GM18870 (cell line): ENCODE measurements around the gene SLC8A2.
"Not testable (repeated sequence)": the region's sequence is repeated elsewhere in the genome, so short reads cannot be mapped to it uniquely, and the experiment has no call there.

Experiments
- ATAC-seq: cut with Tn5 transposase; IDR thresholded peaks from one replicate; pipeline ENCODE4 v1.9.1; 2021; ENCODE audit warnings: moderate library complexity; ENCODE audit not compliant: unreplicated experiment

Gene SLC8A2

DNA sequence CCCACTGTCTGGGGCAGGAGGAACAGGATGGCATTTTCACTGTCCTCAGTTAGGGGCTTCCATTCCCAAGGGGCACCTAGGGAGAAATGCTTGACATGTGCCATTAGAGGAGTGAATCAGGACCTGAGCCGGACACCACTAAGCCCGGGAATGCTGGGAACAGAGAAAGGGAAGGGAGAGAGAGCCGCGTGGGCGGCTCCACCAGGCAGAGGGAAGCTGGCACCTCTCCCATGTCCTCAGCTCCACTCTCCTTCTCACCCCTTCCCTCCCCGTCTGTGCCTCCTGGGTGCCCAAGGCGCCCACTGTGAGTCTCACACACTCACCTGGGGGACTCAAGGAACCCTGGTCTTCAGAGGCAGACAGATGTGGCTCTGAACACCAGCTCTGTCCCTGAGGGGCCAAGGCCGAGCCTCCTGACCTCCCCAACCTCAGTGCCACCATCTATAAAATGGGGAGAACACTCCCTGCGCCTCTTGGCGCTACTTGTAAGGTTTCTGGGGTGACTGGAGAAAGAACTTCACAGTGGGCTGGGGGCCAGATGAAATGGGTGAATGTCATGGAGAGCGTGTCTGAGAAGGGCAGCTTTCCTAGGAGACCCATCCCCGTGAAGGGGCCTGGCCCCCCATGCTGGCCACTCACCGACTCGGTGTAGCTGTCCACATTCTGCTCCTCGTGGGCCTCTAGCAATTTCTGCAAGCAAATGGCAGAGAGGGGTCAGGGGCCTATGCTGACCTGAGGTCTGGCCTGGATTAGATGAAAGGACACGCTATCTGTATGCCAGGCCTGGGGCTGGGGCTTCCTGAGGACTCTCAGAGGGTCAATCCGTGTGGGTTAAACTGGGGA lies 17.6 kb upstream of the SLC8A2 start:
- ATAC-seq = no peak

DNA sequence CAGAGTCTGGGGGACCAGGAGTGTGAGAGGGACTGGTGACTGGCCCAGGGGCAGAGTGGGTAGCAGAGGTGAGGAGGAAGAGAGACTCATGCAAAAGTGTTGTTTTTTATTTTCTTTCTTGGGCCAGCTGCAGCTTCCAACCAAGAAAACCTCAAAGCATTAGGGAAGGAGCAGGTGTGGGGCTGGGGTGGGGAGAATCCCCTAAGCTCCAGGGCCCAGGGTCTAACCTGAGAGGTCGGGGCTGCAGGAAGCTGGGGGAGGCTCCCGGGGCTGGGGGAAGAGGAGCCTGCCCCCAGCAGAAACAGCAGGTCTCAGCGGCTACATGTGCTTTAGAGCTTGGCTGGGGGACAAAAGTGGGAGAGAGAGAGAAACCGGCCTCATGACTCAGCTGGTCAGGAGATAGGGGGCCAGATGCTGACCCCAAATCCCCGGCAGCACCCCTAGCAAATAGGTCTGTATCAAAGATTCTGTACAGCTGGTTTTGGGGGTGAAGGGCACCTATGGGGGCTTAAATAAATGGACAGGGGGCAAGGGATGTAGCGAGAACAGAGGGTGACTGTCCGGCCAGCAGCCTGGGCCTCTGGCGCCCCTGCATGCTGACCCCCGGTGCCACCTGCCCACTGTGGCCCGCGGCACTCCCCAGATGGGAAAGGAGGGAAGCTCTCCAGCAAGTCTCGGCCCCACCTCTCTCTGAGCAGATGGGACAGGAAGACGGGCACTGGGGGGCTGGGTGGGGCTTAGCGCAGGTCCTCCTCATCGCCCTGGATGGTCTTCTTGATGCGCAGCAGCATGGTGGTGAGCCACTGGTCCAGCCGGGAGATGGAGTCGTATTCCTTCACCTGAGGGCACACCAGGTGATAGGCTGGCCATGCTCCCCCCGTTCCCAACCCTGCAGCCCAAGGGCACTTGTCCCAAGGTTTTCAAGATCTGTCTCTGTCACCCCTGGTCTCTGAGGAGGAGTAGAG lies 16.1 kb upstream of the SLC8A2 start:
- ATAC-seq = no peak

DNA sequence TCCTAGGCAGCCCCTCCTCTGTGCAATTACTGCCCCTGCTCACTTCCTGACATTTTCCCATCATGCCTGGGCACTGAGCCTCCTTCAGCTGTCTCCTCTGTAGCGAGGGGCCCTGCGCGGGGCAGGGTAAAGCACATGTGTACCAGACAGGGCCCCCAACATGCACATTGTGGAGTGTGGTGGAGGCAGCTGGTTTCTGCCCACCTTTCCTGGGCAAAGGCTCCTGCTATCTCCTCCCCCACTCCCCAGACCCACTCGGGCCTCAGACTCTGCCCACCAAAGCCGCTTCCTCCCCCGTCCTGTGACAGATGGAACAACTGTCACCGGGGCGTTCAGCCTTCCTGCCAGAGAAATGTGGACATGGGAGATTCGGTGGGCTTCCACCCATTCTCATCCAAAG lies 15.2 kb upstream of the SLC8A2 start:
- no peak for ATAC-seq

DNA sequence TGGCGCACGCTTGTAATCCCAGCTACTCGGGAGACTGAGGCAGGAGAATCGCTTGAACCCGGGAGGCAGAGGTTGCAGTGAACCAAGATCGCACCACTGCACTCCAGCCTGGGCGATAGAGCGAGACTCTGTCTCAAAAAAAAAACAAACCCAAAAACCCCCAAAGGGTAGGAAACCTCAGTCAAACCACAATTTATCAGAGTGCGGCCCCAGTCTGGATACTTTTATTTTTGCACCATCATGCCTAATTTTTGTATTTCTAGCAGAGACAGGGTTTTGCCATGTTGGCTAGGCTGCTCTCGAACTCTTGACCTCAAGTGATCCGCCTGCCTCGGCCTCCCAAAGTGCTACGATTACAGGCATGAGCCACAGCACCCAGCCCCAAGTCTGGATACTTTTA lies 14.5 kb upstream of the SLC8A2 start:
- not testable (repeated sequence) for ATAC-seq

DNA sequence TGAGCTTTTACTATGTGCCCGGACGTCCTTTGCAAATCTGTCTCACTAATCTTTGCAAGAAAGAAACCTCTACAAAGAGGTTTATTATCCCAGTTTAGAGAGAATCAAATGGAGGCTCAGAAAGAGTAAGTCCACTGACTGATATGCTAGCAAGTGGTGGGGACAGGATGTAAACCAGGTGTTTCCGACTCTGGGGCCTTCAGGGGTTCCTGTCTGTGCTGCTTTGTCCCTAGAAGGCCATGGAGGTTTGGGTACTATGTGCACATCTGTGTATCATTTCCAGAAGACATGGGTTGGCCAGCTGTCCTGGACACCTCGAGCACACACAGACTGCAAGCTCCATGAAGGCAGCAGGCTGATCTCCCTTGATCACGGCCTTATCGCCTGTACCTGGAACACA lies 13.5 kb upstream of the SLC8A2 start:
- no peak for ATAC-seq

DNA sequence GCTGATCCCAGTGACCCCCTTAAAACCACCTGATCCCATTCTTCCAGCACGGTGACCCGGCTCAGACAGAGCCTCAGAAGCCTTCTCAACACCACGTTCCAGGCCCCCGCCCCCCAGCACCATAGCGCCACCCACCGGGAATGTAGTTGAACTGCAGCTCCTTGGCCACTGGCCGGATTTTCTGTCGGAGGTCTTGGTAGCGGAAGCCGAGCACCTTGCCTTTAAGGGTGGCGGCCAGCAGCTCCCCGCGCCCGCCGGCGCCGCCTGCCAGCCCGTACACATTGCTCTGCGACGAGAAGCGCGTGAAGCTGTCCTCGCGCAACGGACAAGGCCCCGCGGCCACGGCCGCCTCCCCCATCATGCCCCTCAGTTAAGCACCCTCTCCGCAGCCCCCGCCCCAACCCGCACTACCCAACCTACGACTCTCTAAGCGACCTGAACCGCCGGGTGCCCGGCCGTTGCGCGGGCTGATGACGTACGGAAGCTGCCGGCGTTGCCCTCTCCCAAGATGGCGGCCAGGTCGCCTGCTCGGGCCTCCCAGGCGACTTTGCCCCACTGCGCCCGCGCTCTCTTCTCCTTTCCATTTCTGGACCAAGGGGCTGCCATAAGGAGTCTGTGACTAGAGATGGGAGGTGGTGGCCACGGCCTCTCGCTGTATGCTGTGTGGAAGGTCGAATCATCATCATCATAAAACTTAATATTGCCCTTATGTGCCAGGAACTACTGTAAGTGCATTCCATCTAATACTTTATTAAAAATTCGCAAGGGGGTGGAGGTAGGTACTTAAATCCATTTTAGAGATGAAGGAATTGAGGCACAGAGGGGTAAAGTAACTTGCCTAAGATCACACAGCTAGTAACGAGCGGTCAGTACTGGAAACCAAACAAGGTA lies 12.4 kb upstream of the SLC8A2 start, which contains the start of gene KPTN:
Gene KPTN (minus strand): TSS at position 420 of the 891 bp plus-strand sequence. CDS start 59 bp downstream, at position 361.
- ATAC-seq = no peak

DNA sequence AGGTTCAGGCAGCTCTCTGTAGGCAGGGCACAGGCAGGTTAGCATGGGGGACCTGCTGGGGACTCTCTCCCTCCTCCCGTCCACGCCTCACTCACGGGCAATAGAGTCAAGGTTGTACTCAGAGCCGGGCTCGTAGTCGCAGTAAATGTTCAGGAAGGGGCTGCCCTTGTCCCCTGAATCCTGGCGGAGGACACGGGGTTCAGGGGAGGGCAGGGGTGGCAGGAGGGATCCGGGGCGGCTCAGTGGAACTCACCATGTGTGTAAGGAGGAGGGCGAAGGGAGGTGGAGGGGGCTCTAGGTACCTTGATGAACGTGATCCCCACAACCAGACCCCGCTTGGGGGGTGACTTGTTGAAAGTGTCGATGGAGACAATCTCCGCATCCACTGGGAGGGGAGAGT lies 11.5 kb upstream of the SLC8A2 start:
- ATAC-seq = no peak

DNA sequence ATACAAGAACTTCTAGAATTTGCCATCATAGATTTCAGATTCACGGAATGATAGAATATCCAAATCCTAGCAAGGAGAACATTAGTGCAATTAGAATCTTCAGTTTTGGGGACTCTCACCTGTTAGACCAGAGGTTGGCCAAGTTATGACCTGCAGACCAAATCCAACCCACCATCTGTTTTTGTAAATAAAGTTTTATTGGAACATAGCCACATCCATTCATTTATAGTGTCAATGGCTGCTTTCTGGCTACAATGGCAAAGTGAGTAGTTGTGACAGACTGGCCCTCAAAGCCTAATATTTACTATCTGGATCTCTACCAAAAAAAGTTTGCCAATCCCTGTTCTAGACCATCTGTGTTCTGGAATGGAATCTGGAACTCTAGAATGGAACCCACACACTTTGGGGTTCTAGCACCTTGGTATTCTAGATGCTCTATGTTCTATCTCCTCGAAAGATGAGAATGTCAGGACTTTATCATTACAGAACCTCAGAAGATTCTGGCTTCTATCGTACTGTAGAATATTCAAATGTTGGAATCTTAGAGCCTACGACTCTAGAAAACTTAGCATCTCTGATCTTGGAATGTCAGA lies 9.9 kb upstream of the SLC8A2 start:
- ATAC-seq = no peak

DNA sequence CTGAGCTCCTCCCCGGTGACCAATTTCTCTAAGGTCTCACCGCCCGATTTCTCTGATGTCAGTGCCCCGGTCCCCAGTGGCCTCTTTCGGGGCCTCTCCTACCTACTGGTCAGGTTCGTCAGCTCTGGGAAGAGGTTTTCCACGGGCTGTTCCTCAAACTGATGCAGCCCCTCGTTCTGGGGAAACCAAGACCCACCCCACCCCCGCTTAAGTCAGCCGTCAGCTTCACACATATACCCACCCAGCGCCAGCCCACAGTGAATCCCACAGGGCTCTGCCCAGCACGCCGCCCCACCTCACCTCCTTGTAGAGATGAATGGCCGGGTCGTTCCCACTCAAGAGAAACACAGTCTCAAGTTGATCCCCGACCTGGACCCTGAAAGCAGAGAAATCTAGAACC lies 9.0 kb upstream of the SLC8A2 start:
- no peak for ATAC-seq

DNA sequence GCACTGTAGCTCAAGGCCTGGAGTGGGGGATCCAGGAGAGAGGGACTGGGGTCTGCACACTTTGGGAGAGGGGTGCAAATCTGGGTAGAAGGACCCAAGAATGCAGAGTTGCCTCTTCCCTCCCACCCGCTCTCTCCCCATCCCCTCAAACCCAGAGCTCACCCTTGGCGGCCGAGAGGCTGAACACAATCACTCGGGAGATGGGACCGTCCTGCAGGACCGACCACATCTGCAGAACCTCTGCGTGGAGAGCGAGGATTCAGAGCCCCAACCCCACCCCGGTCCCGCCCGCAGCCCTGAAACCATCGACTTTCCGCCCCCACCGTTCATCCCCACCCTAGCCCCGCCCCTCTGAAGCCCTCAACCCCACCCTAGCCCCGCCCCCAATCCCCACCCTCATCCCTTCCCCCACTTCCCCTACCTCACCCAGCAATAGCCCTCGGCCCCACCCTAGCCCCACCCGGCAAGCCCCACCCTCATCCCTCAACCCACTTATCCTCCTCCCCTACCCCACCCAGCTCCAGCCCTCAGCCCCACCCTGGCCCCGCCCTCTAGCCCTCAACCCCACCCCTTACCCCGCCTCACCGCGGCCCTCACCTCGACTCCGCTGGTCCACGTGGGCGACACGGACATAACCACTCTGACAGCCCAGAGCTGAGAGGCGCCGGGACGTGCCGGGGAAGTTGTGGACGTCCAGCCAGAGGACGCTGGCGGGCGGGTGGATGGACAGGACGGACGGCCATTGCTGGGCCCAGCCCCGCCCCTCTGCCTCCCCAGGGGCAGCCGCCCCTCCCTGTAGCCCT lies 8.2 kb upstream of the SLC8A2 start:
- ATAC-seq = no peak

DNA sequence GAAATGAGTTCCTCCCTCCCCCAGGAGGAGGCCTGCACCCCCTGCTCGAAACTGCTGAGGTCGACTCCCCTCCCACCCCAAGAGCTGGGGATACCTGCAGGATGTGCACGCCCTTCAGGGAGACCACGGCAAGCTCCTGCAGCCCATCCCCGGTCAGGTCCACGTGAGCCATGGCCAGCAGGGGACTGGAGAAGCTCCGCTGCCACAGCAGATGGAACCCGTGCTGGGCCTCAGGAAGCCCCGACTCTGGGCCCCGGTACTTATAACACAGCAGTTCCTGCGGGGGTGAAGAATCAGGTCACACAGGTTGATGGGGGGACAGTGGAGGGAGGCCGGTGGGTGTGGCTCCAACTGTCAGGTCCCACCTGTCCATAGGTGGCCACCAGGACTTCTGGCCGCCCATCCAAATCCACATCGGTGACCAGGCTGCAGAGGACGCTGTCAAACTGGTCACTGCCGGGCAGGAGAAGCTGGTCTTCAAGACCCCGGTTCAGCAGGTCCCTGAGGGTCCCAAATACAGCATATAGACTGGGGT lies 4.8 kb upstream of the SLC8A2 start:
- no peak for ATAC-seq

DNA sequence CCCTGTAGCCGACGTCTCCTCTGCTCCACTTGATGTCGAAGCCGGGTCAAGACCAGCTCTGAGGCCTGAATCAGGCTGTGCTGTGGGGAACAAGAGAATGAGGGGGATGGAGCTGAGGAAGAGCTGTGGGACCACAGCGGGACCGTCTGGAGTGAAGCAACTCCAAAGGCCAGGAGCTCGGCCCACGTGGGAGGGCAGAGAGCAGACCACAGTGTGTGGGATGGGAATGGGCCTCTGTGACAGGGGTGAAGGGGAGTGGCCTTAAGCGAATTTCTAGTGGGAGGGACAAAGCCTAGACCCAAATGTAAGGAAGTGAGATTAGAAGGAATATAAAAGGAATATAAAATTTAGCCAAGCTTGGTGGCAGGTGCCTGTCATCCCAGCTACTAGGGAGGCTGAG lies 3.8 kb upstream of the SLC8A2 start:
- no peak for ATAC-seq

DNA sequence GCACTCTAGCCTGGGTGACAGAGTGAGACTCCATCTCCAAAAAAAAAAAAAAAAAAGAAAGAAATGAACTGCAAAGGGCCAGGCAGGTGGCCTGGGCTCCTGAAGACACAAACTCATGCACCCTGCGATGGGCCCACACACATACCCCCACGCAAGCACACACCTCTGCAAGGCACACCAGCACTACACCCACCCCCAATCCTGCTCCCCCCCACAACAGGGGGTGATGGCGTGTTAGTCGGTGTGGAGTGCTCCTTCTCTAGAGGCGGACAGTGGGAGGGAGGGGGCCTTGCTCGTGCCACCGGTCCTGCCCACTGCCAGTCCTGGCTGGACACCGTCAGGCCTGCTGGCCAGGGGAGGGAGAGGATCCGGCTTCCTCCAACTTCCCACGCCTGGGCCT lies 1.6 kb upstream of the SLC8A2 start:
- no peak for ATAC-seq

DNA sequence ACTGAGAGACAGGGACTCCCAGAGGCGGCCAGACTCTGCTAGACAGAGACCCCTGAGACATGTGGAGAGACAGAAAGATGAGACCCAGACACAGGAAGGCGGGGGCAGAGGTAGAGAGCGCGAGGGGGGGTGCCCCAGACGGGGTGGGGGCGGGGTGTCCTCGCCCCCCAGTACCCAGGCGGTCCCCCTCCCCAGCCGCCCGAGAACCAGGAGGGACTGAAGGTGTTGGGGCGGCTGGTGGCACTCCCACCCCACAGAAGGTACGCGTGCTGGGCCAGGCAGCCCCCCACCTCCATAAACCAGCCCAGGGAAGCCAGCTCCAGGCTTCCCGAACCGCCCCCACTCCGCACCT lies 336 bp downstream of the SLC8A2 start:
- no peak for ATAC-seq

DNA sequence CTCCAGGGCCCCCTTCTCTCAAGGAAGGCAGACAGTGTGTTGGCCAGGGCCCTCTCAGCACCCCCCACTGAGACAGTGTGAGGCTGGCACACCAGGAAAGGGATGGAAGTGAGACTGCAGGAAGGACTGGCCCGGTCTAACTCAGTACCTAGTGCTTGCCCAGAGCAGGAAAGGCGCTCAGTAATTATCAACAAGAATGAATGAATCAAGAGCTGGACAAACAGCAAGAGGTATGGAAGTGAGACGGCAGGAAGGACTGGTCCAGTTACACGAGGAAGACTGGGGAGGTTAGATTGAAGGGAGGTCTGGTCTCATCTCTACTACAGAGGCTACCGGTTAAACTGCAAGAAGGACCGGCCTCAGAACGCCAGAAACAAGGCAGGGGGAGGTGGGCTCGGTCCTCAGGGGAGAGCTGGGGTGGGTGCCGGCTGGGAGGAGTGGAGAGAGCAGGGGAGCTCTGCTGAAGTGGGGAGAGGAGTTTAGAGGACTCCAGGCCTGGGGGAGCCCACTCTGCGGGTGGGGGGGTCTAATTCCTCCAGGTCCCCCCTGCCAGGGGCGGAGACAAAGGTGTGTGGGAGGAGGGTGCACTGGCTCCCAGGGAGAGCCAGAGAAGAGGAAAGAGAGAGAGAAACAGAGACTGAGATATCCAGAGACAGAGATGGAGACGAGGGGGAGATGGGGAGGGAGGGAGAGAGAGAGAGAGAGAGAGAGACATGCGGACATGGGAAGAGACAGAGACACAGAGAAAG lies 1.1 kb downstream of the SLC8A2 start:
- no peak for ATAC-seq

DNA sequence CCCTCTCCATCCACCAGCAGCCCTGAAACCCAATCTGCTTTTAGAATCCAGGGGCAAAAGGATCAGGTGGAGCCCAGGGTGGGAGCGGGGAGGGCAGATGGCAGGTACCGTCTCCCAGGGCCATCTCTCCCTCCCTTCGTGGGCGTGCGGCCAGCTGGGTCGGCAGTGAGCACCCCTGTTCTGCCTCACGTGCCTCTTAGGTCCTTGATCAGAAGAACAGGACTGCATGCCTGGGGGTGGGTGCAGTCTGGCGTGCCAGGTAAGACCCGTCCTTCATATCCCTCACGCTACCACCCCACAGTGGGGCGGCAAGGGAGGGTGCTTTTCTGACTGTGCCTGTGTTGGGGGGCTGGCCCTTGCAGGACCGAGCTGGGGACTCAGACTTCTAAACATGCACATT lies 2.0 kb downstream of the SLC8A2 start:
- ATAC-seq = no peak

DNA sequence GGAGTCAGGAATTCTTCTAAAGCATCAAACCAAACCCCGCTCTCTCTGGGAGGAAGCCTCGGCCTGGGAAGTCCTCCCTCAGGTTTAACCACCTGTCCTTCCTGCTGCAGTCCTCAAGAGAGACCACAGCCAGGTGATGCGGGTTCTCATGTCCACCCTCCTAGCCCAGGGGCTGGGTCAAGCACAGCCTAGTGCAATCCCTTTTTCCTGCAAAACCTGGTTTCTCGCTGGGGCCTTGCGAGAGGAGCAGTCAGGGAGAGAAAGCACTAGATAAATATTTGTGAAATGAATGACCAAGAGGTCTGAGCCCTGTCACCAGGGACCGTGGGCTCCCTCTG lies 2.4 kb downstream of the SLC8A2 start:
- ATAC-seq = no peak

DNA sequence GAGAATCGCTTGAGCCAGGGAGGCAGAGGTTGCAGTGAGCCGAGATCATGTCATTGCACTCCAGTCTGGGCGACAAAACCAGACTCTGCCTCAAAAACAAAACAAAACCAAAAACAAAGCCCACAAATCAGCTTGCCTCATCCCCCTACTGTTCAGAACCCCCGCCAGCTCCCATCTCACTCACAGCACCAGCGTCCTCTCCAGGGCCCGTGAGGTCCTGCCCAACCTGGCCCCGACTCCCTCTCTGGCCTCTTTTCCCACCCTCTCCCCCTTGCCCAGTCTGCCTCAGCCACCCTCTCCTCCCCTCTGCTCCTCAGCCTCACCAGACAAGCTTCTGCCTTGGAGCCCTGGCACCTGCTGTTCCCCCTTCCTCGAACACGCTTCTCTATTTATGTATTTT lies 3.8 kb downstream of the SLC8A2 start:
- no peak for ATAC-seq

DNA sequence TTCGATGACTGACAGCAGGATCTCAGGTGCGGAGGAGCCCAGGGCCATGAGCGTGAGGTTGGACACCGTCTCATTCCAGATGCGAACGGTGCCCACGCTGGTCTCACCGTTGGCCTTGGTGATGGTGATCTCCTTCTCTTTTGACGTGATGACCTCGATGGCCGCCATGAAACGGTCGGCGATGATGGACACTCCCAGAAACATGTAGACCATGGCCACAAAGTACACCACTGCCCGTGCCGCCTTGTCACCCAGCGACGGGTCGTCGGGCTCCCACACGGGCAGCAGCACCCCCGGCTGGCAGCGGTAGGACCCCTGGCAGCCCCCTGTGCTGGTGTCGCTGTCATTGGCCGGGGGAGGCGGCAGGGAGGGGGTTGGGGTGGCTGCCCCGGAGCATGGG lies 5.7 kb downstream of the SLC8A2 start:
- ATAC-seq = no peak
